GM12892 (cell line): ENCODE results near the gene SBF1.

ENCODE experiments used
- DNase-seq: peaks from one replicate; pipeline ENCODE4 v3.0.0; 2011; ENCODE audit not compliant: insufficient read length
- FAIRE-seq: peaks from 2 replicates; lab custom pipeline; 2011; peaks lifted over from hg19 to GRCh38; lab: Jason Lieb, UNC
- POLR2A ChIP-seq: IDR thresholded peaks from 2 replicates; pipeline ENCODE4 v1.6.1; 2011; ENCODE audit warnings: low read depth, low read length, control low read depth
- POLR2AphosphoS5 ChIP-seq: IDR thresholded peaks from 2 replicates; pipeline ENCODE4 v1.6.1; 2011; ENCODE audit warnings: low read depth, low read length, control low read depth
- TAF1 ChIP-seq: IDR thresholded peaks from 2 replicates; pipeline ENCODE4 v1.6.1; 2011; ENCODE audit warnings: low read depth, mild to moderate bottlenecking, control low read depth, low read length, borderline replicate concordance

Gene SBF1

DNA sequence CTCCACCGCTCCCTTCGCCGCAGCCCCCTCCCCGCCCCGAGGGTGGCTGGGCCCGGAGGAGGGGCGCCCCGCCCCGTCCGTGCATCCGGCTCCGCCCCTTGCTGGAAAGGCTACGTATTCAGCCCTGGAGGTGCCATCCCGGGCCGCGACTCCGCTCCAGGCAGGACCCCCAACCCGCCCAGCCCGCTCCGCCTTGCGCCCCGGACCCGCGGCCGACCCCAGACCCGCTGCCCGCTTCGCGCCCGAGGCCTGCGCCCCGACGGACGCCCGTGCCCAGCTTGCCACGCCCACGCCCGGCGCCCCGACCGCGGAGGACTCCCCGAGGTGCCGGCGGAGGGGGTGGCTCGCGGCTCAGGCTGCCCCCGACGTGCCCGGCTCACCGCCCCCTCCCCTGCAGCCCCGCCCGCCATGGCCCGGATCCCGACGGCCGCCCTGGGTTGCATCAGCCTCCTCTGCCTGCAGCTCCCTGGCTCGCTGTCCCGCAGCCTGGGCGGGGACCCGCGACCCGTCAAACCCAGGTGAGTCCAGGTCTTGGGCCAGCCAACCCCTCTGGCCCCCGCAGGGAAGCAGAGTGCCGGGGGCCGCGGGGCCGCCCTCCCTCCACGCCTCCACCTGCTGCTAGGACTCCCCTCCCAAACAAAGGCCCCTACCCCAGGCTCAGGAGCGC is 6.7 kb upstream of the SBF1 start, which contains the start of gene ADM2:
TSS of gene ADM2 (plus strand) at position 104 of the 667 bp plus-strand sequence. CDS start at position 409, 305 bp downstream.
- DNase-seq (no peak), FAIRE-seq (no peak)
- TF ChIP-seq POLR2A, result no peak
- no peak for TF ChIP-seq TAF1
- no peak for TF ChIP-seq POLR2AphosphoS5

DNA sequence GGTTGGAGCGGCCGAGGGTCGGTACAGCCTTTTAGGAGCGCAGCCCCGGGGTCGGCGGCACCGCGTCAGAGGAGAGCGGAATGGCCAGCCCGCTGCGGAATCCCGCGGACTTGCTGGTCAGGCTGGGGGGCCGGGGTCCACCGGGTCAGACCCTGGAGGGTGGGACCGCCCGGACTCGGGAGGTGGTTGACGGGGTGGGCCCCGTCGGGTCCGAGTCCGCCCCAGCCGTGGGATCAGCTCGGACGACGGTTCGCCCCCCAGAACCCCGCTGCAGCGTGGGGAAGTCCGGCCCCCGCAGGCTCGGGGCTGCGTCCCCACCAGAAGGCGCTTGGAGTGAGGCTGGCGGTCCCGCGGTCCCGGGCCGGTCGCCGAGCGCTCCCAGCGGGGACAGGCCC is 6.2 kb upstream of the SBF1 start:
- FAIRE-seq, result no peak
- TF ChIP-seq TAF1, result no peak
- no peak for TF ChIP-seq POLR2AphosphoS5
- TF ChIP-seq POLR2A, result no peak
- no peak for DNase-seq

DNA sequence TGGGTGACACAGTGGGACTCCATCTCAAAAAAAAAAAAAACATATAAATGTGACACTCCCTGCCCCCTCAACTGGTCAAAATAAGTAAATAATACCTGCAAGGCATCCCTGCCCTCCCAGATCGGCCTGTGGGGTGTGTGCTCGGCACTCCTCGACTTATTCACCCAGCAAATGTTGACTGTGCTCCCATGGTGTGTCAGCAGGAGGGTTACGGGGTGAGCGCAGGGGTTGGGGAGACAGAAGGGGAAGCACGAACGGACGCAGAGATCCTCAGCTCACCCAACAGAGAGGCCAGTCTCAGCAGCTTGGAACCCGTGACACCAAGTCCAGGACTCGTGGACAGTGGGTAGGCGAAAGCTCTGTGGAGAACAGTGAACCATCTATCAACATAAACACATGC is 4.9 kb upstream of the SBF1 start:
- DNase-seq (no peak), FAIRE-seq (no peak)
- TF ChIP-seq TAF1, result no peak
- TF ChIP-seq POLR2AphosphoS5, result no peak
- TF ChIP-seq POLR2A, result no peak

DNA sequence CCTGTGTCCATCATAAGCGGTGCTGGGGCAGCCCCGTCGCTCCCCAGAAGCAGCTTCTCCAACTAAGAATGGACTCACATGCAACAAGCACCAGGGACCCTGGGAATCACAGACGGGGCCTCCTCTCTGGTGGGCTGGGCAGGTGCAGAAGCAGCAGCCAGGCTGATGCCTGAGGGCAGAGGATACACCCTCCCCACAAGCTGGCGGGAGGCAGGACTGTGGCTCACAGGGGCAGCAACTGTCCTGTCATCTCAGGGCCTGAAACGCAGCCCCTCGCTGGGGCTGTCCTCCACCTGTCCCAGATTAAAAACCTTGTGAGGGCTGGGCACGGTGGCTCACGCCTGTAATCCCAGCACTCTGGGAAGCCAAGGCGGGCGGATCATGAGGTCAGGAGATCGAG is 3.1 kb upstream of the SBF1 start:
- no peak for FAIRE-seq
- DNase-seq, result no peak
- TF ChIP-seq TAF1 (no peak), POLR2AphosphoS5 (no peak), POLR2A (no peak)

DNA sequence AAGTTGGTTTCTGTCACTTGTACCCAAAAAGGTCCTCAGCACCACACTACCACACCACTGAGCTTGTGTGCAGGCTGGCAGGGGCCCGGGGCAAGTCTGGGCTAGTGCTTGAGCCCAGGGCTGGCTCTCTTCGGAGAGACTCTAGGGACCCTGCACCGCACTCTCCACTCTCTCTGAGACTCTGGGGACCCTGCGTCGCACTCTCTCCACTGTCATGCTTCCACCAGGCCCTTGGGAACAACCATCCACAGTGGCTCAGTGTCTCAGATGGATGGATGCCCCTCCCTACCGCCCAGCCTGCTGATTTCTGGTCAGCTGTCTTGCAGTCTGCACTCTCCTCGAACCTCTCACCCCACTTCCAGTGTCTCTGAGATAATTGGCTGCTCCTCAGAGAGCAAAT is 2.0 kb upstream of the SBF1 start:
- FAIRE-seq, result no peak
- TF ChIP-seq POLR2A, result no peak
- TF ChIP-seq TAF1, result no peak
- TF ChIP-seq POLR2AphosphoS5, result no peak
- DNase-seq, result no peak

DNA sequence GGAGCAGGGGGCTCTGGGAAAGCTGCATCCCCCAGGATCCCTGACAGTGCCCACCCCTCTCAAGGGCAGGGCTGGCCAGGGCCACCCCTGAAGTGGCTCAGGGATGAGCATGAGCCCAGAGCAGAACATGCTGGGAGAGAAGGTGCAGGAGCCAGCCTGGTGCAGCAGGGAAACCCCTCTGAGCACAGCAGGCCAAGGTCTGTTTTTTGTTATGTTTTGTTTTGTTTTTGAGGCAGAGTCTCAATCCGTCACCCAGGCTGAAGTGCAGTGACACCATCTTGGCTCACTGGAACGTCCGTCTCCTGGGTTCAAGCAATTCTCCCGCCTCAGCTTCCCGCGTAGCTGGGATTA is 792 bp upstream of the SBF1 start:
- TF ChIP-seq POLR2AphosphoS5 (no peak), POLR2A (no peak), TAF1 (no peak)
- FAIRE-seq, result no peak
- DNase-seq, result no peak

DNA sequence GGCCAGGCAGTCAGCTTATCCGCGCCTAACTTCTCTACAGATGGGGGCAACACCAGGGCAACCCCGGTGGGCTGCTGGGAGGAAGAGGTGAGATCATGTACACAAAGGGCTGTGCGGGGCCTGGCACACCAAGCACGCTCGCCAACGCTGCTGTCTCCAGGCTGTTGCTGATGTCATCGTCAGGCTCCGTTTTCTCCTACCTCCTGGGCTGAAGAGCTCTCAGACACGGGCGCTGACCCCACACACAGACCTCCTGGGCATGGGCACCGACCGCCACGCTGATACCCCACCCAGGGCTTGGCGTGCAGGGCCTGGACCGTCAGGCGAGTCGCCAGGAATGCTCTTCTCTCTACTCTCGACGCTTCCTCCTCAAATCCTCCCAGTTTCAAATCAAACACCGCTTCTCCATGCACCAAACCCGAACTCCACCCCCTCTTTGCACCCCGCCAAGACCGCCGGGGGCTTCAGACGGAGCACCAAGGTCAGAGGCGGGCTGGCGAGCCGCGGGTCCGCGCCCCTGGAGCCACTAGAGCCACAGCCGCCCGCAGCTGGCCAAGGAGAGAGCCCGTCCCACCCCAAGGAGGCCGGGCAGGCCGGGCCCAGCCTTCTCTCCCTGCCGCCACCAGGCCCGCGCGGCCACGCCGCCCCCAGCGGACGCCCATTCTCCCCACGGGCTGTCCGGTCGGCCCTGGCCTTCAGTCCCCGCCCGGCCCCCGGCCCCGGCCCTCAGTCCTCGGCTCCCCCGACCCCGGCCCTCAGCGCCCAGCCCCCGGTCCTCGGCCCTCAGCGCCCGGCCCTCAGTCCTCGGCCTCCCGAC is 772 bp downstream of the SBF1 start:
- FAIRE-seq, result peak; percentile 42
- no peak for DNase-seq
- TF ChIP-seq POLR2AphosphoS5 (no peak), TAF1 (no peak), POLR2A (0 out of 2 replicates have a peak, but pooled peaks have one; percentile 8)

DNA sequence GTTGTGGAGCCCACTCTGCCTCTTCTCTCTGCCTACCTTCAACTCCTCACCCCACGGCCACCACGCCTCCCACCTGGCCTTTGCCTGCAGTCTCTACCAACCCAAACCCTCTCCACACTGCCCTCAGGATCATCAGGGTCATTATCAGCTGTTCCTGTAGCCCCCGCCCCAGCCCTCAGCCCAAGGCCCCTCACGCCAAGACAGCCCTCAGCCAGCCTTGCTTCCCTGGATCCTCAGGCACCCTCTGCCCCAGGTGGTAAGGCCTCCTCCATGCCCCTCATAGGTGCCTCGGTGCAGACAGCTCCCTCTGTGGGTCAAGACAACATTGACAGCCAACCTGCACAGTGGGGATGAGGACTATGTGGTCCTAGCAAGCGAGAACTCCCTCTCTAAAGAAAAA is 1.7 kb downstream of the SBF1 start:
- peak; percentile 87 for FAIRE-seq

DNA sequence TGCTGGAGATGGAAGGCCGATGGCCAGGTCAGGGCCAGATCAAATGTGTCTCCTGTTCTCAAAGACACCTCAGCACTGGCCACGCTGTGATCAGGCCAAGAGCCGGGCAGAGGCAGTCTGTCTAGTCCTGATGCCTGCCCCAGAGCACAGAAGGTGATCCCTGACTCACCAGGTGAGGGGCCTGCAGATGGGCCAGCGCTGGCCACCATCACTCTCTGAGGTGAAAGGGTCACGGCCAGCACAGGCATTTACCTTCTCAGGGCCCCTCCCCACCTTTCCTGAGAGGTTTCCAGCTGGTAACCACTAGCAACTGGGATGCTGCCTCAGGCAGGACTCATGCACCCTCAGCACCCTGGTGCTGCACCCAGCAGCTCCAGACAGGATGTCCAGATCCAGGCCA is 2.9 kb downstream of the SBF1 start:
- DNase-seq, result no peak
- no peak for FAIRE-seq
- TF ChIP-seq POLR2A (no peak), POLR2AphosphoS5 (no peak), TAF1 (no peak)

More for the DNA sequence above, 1.7 kb downstream of the SBF1 start:
- no peak for DNase-seq
- TF ChIP-seq POLR2A (no peak), POLR2AphosphoS5 (no peak)

DNA sequence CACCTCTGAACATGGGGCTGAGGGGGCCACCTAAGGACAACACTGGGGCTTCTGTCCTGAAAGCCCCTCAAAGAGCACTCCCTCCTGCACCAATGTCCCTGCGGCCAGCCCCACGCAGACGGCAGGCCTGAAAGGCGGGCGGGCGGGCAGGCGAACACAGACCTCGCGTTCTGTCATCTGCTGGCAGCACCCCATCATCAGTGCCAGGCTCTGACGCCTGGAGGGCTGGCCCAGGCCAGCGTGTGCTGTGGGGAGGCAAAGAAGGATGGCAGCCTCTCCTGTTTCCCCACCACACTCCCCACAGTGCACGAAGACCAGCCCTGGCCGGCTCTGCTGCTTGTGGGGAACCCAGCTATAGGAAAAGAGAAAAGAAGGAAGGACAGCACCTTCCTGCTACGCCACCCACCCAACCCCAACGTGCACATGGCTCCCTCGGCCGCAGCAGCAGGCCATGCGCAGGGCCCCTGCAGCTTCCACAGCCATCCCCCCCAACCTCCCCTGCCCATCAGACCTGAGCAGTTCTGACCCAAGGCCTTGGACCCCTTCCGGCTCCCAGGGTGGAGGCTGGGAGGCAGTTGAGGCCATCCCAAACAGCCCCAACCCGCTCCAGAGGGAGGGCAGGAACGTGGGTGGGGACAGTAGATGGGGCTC is 3.5 kb downstream of the SBF1 start:
- TF ChIP-seq POLR2A (no peak), POLR2AphosphoS5 (no peak), TAF1 (no peak)
- FAIRE-seq, result no peak
- no peak for DNase-seq

DNA sequence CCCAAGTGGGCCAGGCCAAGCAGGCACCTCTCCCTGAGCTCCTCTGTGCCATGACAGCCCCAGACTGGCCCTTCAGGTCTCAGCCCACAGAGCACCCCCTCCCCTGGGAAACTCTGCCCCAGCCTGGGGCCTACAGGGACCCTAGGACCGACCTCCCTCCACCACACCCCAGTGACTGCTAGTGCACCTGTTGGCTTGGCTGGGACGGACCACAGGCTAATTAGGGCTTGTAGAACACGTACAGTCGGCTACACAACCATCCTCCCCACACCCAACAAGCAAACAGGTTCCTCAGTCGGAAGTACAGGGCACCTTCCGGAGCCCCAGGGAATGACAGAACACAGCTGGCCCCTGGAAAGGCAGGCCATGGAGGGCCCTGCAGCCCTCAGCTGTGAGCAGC is 4.3 kb downstream of the SBF1 start:
- TF ChIP-seq POLR2AphosphoS5, result no peak
- TF ChIP-seq TAF1, result no peak
- no peak for TF ChIP-seq POLR2A
- no peak for DNase-seq
- FAIRE-seq, result no peak

DNA sequence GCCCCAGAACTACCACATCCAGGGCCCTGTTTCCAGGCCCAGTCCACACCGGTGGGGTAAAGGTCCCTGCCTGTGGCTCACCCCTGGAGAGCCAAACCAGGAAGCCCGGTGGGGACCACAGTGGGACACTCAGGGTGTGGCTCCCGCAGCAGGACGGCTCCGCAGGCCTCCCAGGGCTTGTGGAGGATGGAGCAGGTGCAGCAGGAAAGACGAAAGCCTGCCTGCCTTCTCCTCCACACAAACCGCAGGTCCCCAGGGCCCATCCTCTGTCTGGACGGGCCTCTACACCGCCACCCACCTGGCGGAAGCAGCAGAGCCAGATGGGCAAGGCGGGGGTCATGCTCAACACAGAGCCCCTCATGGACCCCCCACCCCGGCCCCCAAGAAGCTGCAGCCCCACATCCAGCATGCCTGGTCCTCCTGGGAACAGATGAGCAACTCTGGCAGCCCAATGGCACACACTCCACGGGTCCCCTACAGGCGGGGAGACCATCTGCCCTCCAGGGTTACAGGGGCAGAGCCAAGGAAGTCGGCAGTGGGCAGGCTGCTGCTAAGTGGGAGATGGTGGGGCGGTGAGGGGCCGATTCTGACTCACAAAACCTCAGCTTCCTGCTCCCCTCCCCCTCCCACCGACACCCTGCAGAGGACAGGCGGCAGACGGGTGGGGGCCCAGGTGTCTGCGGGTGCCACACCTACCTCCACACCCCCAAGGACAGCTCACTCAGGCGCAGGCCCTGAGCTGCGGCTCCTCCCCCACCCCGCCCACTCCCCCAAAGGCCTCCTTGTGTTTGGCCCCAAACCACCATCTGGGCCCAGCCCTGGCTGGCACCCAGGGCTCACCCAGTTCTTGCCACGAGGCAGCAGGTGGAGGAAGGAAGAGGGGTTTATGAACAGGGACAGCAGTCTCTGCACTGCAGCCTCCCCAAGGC is 5.2 kb downstream of the SBF1 start:
- DNase-seq (peak; percentile 93), FAIRE-seq (peak; percentile 99)
- TF ChIP-seq POLR2AphosphoS5 (peak; percentile 50), POLR2A (peak; percentile 44; the same call in 1 of the 2 replicates), TAF1 (no peak)
